PC-9 (cell line): Measurements from ENCODE around the gene BANF2. TPM values are rescaled to one million over a fixed set of nuclear protein-coding genes. Genes with fewer than 3 reads are reported as not detected.
"Not testable (repeated sequence)": the region's sequence is repeated elsewhere in the genome, so short reads cannot be mapped to it uniquely, and the experiment has no call there.

Experiments
- BruUV-seq: library from RNA; stranded (reverse); fragments of 400-500 nt; replicated peaks from 2 replicates; lab custom pipeline; 2021; lab: Mats Ljungman, UMichigan
- CTCF ChIA-PET: fragments of 300-600 bp; sonication (Branson Sonifier 250); formaldehyde crosslinking; loops from one replicate; lab custom pipeline; 2022; ENCODE audit warnings: antibody characterized with exemption; lab: Charles Lee
- POLR2A ChIA-PET: fragments of 300-600 bp; sonication (Branson Sonifier 250); formaldehyde crosslinking; loops from one replicate; lab custom pipeline; 2022; ENCODE audit warnings: antibody characterized with exemption; ENCODE audit not compliant: unreplicated experiment; lab: Charles Lee
- DNase-seq, 2 experiments: peaks; one replicate each; pipeline versions ENCODE4 v3.0.0 to v3.0.0-alpha.2; 2015 to 2022; ENCODE audit warnings: mixed read lengths in 1 of 2
- H2AFZ ChIP-seq: fragments of 200-600 bp; sonication (generic); 2 replicates; pipeline ENCODE4 v1.8.1; 2017; ENCODE audit warnings: antibody characterized with exemption
- H3F3A ChIP-seq: fragments of 200-600 bp; sonication (generic); 2 replicates; pipeline ENCODE4 v1.8.1; 2017; ENCODE audit warnings: antibody characterized with exemption, mild to moderate bottlenecking, low read depth; ENCODE audit not compliant: insufficient read depth
- H3K27ac ChIP-seq: fragments of 200-600 bp; sonication (generic); 2 replicates; pipeline ENCODE4 v1.6.1; 2016; ENCODE audit warnings: mixed run types
- H3K27me3 ChIP-seq: fragments of 200-600 bp; sonication (generic); 2 replicates; pipeline ENCODE4 v1.6.1; 2016; ENCODE audit warnings: low read depth, mixed run types; ENCODE audit not compliant: insufficient read depth
- H3K36me3 ChIP-seq: fragments of 200-600 bp; sonication (generic); 2 replicates; pipeline ENCODE4 v1.6.1; 2016; ENCODE audit warnings: low read depth, mixed run types
- H3K4me1 ChIP-seq: fragments of 200-600 bp; sonication (generic); replicated peaks from 2 replicates; pipeline ENCODE4 v1.6.1; 2016; ENCODE audit warnings: mixed run types; ENCODE audit not compliant: insufficient read depth
- H3K4me2 ChIP-seq: fragments of 200-600 bp; sonication (generic); 2 replicates; pipeline ENCODE4 v1.6.1; 2017; ENCODE audit warnings: mixed run types
- H3K4me3 ChIP-seq: fragments of 200-600 bp; sonication (generic); 2 replicates; pipeline ENCODE4 v1.6.1; 2016; ENCODE audit warnings: mixed run types
- H3K79me2 ChIP-seq: fragments of 200-600 bp; sonication (generic); 2 replicates; pipeline ENCODE4 v1.6.1; 2017; ENCODE audit warnings: low read depth, mixed run types
- H3K9me2 ChIP-seq: fragments of 200-600 bp; sonication (generic); 2 replicates; pipeline ENCODE4 v1.8.1; 2017; ENCODE audit warnings: mild to moderate bottlenecking; ENCODE audit not compliant: insufficient read depth
- H3K9me3 ChIP-seq: fragments of 200-600 bp; sonication (generic); 2 replicates; pipeline ENCODE4 v1.8.1; 2016; ENCODE audit warnings: low read depth; ENCODE audit not compliant: insufficient read depth
- H4K20me1 ChIP-seq: fragments of 200-600 bp; sonication (generic); 2 replicates; pipeline ENCODE4 v1.8.1; 2017; ENCODE audit not compliant: insufficient read depth
- CTCF ChIP-seq: fragments of 200-600 bp; sonication (generic); conservative IDR thresholded peaks from 2 replicates; pipeline ENCODE4 v1.6.1; 2017; ENCODE audit warnings: mixed run types, antibody characterized with exemption, mild to moderate bottlenecking, moderate library complexity
- EZH2 ChIP-seq: fragments of 200-600 bp; sonication (generic); IDR thresholded peaks from 2 replicates; pipeline ENCODE4 v1.8.0; 2017; ENCODE audit warnings: antibody characterized with exemption, low read depth
- intact Hi-C: fragments of 100-400 bp; cut with micrococcal nuclease; formaldehyde crosslinking; loops from one replicate; pipeline ENCODE4 v1.10.0; 2022; ENCODE audit not compliant: unreplicated experiment
- total RNA-seq: library from RNA; stranded (reverse); gene quantifications from 2 replicates; pipeline ENCODE4 v1.2.3, GENCODE V29; 2021

The BANF2 gene
- total RNA-seq, 1 experiment from 2014 or later, result not detected

- Histone ChIP-seq H3K4me3 (no peak overlapping the region), H3K36me3 (no peaks in the 10 kb centered on the region), H3K9me3 (no peaks in the 10 kb centered on the region), H3K9me2 (no peaks in the 10 kb centered on the region), H3K27ac (no peak overlapping the region), H3K27me3 (no peaks in the 10 kb centered on the region), H3F3A (no peaks in the 10 kb centered on the region), H4K20me1 (no peaks in the 10 kb centered on the region), H2AFZ (no peak overlapping the region), H3K4me1 (no peaks in the 10 kb centered on the region), H3K79me2 (no peaks in the 10 kb centered on the region), H3K4me2 (no peak overlapping the region)
- intact Hi-C loops, result no loop called here
- CTCF ChIA-PET, result no interaction called here
- POLR2A ChIA-PET, result no interaction called here
- DNase-seq, result no peak
- no peak for TF ChIP-seq EZH2
- TF ChIP-seq CTCF, result no peak
- BruUV-seq, result no TSS peak
These were observed 75.8 kb downstream of the BANF2 start for GRCh38 chr20:17775600-17775999.

GRCh38 chr20:17776551-17776950, 76.8 kb downstream of the BANF2 start:
- H2AFZ ChIP-seq, result no peak overlapping the region
- no peaks in the 10 kb centered on the region for H3K9me3 ChIP-seq
- no peaks in the 10 kb centered on the region for H3K27me3 ChIP-seq
- no peaks in the 10 kb centered on the region for H3K36me3 ChIP-seq
- ChIA-PET CTCF (no interaction called here), POLR2A (no interaction called here)
- intact Hi-C loops, result no loop called here
- H4K20me1 ChIP-seq, result no peaks in the 10 kb centered on the region
- TF ChIP-seq EZH2 (no peak), CTCF (no peak)
- H3K4me2 ChIP-seq, result no peak overlapping the region
- no peak overlapping the region for H3K27ac ChIP-seq
- no peak overlapping the region for H3K4me3 ChIP-seq
- H3K9me2 ChIP-seq, result no peaks in the 10 kb centered on the region
- DNase-seq, result no peak
- no peaks in the 10 kb centered on the region for H3K79me2 ChIP-seq
- no peaks in the 10 kb centered on the region for H3F3A ChIP-seq
- no TSS peak for BruUV-seq
- no peaks in the 10 kb centered on the region for H3K4me1 ChIP-seq

GRCh38 chr20:17779011-17779410, 79.2 kb downstream of the BANF2 start:
- DNase-seq, CTCF ChIA-PET, H3K4me1 ChIP-seq, H3K36me3 ChIP-seq, BruUV-seq, H3K27ac ChIP-seq, H3F3A ChIP-seq, intact Hi-C loops, H3K79me2 ChIP-seq, H2AFZ ChIP-seq, H3K9me2 ChIP-seq, H3K27me3 ChIP-seq, H3K4me2 ChIP-seq, H3K9me3 ChIP-seq, POLR2A ChIA-PET, H4K20me1 ChIP-seq, H3K4me3 ChIP-seq: not testable (repeated sequence)

GRCh38 chr20:17782768-17783167, 83.0 kb downstream of the BANF2 start:
- DNase-seq, result no peak
- no peaks in the 10 kb centered on the region for H3K27me3 ChIP-seq
- H3K27ac ChIP-seq, result no peak overlapping the region
- H3K4me2 ChIP-seq, result no peak overlapping the region
- H4K20me1 ChIP-seq, result no peaks in the 10 kb centered on the region
- H3K9me3 ChIP-seq, result no peaks in the 10 kb centered on the region
- H3F3A ChIP-seq, result no peaks in the 10 kb centered on the region
- ChIA-PET POLR2A (no interaction called here), CTCF (no interaction called here)
- H3K36me3 ChIP-seq, result no peaks in the 10 kb centered on the region
- no peaks in the 10 kb centered on the region for H3K79me2 ChIP-seq
- no peak overlapping the region for H3K4me3 ChIP-seq
- no peak overlapping the region for H2AFZ ChIP-seq
- intact Hi-C loops, result no loop called here
- H3K9me2 ChIP-seq, result no peaks in the 10 kb centered on the region
- H3K4me1 ChIP-seq, result no peaks in the 10 kb centered on the region
- no TSS peak for BruUV-seq
- no peak for TF ChIP-seq EZH2
- TF ChIP-seq CTCF, result no peak
